ENCODE measurements around the gene CLEC19A.

The CLEC19A gene

GRCh38 chr16:19307587-19308241 lies 22.2 kb downstream of the CLEC19A start:
- Histone ChIP-seq H3K79me1 (ENCODE audit: low read length) (no peaks in the 10 kb centered on the region), H3K79me2 (ENCODE audit: control insufficient read depth, insufficient read depth, low read length, poor library complexity) (no peaks in the 10 kb centered on the region), H3K4me2 (ENCODE audit: low read length) (no peak overlapping the region), H3K14ac (ENCODE audit: low read length) (no peak overlapping the region), H2BK120ac (ENCODE audit: insufficient read depth, low read length, poor library complexity) (no peak overlapping the region), H4K12ac (ENCODE audit: low read depth, low read length) (no peak overlapping the region), H2AFZ (ENCODE audit: insufficient read depth, low read length, poor library complexity) (no peak overlapping the region), H3K23ac (ENCODE audit: low read length) (no peak overlapping the region), H3K4me3 (ENCODE audit: low read depth, low read length) (no peak overlapping the region), H2BK12ac (ENCODE audit: low read length) (no peak overlapping the region), H3K27ac (ENCODE audit: low read depth, low read length) (no peak overlapping the region), H3K36me3 (ENCODE audit: control insufficient read depth in 1 of 2, insufficient read depth in 2 of 2, low read length in 2 of 2) (no peaks in the 10 kb centered on the region), H3K18ac (ENCODE audit: low read length) (no peak overlapping the region), H3K4ac (ENCODE audit: low read depth, low read length) (no peak overlapping the region), H3K9me3 (ENCODE audit: insufficient read depth, low read depth, low read length) (no peaks in the 10 kb centered on the region), H4K91ac (ENCODE audit: low read depth, low read length) (no peak overlapping the region), H3K9ac (ENCODE audit: low read length) (no peak overlapping the region), H4K8ac (ENCODE audit: low read depth, low read length) (no peak overlapping the region), H2AK5ac (ENCODE audit: low read length) (no peak overlapping the region), H3K27me3 (ENCODE audit: insufficient read depth, low read length) (no peaks in the 10 kb centered on the region), H2BK5ac (ENCODE audit: low read depth, low read length, poor library complexity) (no peak overlapping the region), H3K4me1 (ENCODE audit: control insufficient read depth in 1 of 2, insufficient read depth in 2 of 2, low read length in 2 of 2) (no peaks in the 10 kb centered on the region)
- peak in 1 of 2 donors; percentile 28 for DNase-seq
- WGBS (ENCODE audit: extremely low coverage, insufficient coverage, insufficient read length) = no CpG with 5 or more reads among the region's 8 CpGs

- H3K79me1 ChIP-seq (ENCODE audit: low read length) = no peaks in the 10 kb centered on the region
- H3K27me3 ChIP-seq (ENCODE audit: insufficient read depth, low read length) = no peaks in the 10 kb centered on the region
Observed at GRCh38 chr16:19308392-19308791, 22.9 kb downstream of the CLEC19A start.

GRCh38 chr16:19309178-19309577 lies 23.6 kb downstream of the CLEC19A start:
- Histone ChIP-seq H2BK12ac (ENCODE audit: low read length) (no peak overlapping the region), H3K79me2 (ENCODE audit: control insufficient read depth, insufficient read depth, low read length, poor library complexity) (no peaks in the 10 kb centered on the region), H3K18ac (ENCODE audit: low read length) (no peak overlapping the region), H3K4ac (ENCODE audit: low read depth, low read length) (no peak overlapping the region), H2BK120ac (ENCODE audit: insufficient read depth, low read length, poor library complexity) (no peak overlapping the region), H3K23ac (ENCODE audit: low read length) (no peak overlapping the region), H2AFZ (ENCODE audit: insufficient read depth, low read length, poor library complexity) (no peak overlapping the region), H4K8ac (ENCODE audit: low read depth, low read length) (no peak overlapping the region), H3K14ac (ENCODE audit: low read length) (no peak overlapping the region), H3K36me3 (ENCODE audit: control insufficient read depth in 1 of 2, insufficient read depth in 2 of 2, low read length in 2 of 2) (no peaks in the 10 kb centered on the region), H3K4me3 (ENCODE audit: low read depth, low read length) (no peak overlapping the region), H2AK5ac (ENCODE audit: low read length) (no peak overlapping the region), H3K79me1 (ENCODE audit: low read length) (no peaks in the 10 kb centered on the region), H2BK5ac (ENCODE audit: low read depth, low read length, poor library complexity) (no peak overlapping the region), H3K9ac (ENCODE audit: low read length) (no peak overlapping the region), H3K4me1 (ENCODE audit: control insufficient read depth in 1 of 2, insufficient read depth in 2 of 2, low read length in 2 of 2) (no peaks in the 10 kb centered on the region), H3K27ac (ENCODE audit: low read depth, low read length) (no peak overlapping the region), H3K4me2 (ENCODE audit: low read length) (no peak overlapping the region), H3K9me3 (ENCODE audit: insufficient read depth, low read depth, low read length) (no peaks in the 10 kb centered on the region), H4K91ac (ENCODE audit: low read depth, low read length) (no peak overlapping the region), H3K27me3 (ENCODE audit: insufficient read depth, low read length) (no peaks in the 10 kb centered on the region), H4K12ac (ENCODE audit: low read depth, low read length) (no peak overlapping the region)
- no CpG with 5 or more reads among the region's 5 CpGs for WGBS (ENCODE audit: extremely low coverage, insufficient coverage, insufficient read length)
- DNase-seq = no peak

More at GRCh38 chr16:19308392-19308791, 22.9 kb downstream of the CLEC19A start:
- Histone ChIP-seq H3K4me3 (ENCODE audit: low read depth, low read length) (no peak overlapping the region), H3K9me3 (ENCODE audit: insufficient read depth, low read depth, low read length) (no peaks in the 10 kb centered on the region), H3K14ac (ENCODE audit: low read length) (no peak overlapping the region), H3K79me2 (ENCODE audit: control insufficient read depth, insufficient read depth, low read length, poor library complexity) (no peaks in the 10 kb centered on the region), H3K4me1 (ENCODE audit: control insufficient read depth in 1 of 2, insufficient read depth in 2 of 2, low read length in 2 of 2) (no peaks in the 10 kb centered on the region), H3K36me3 (ENCODE audit: control insufficient read depth in 1 of 2, insufficient read depth in 2 of 2, low read length in 2 of 2) (no peaks in the 10 kb centered on the region), H3K4me2 (ENCODE audit: low read length) (no peak overlapping the region), H2BK5ac (ENCODE audit: low read depth, low read length, poor library complexity) (no peak overlapping the region), H4K8ac (ENCODE audit: low read depth, low read length) (no peak overlapping the region), H4K91ac (ENCODE audit: low read depth, low read length) (no peak overlapping the region), H2AK5ac (ENCODE audit: low read length) (no peak overlapping the region), H3K27ac (ENCODE audit: low read depth, low read length) (no peak overlapping the region), H4K12ac (ENCODE audit: low read depth, low read length) (no peak overlapping the region), H2AFZ (ENCODE audit: insufficient read depth, low read length, poor library complexity) (no peak overlapping the region), H2BK12ac (ENCODE audit: low read length) (no peak overlapping the region), H3K9ac (ENCODE audit: low read length) (no peak overlapping the region), H3K23ac (ENCODE audit: low read length) (no peak overlapping the region), H2BK120ac (ENCODE audit: insufficient read depth, low read length, poor library complexity) (no peak overlapping the region), H3K18ac (ENCODE audit: low read length) (no peak overlapping the region), H3K4ac (ENCODE audit: low read depth, low read length) (no peak overlapping the region)
- WGBS (ENCODE audit: extremely low coverage, insufficient coverage, insufficient read length) = no CpG with 5 or more reads among the region's 1 CpG
- no peak for DNase-seq

- H2BK12ac ChIP-seq (ENCODE audit: low read length) = no peak overlapping the region
- no peaks in the 10 kb centered on the region for H3K79me2 ChIP-seq (ENCODE audit: control insufficient read depth, insufficient read depth, low read length, poor library complexity)
- no peak overlapping the region for H3K9ac ChIP-seq (ENCODE audit: low read length)
- H3K27me3 ChIP-seq (ENCODE audit: insufficient read depth, low read length) = no peaks in the 10 kb centered on the region
- no peak overlapping the region for H2AFZ ChIP-seq (ENCODE audit: insufficient read depth, low read length, poor library complexity)
- H3K79me1 ChIP-seq (ENCODE audit: low read length) = no peaks in the 10 kb centered on the region
- H4K12ac ChIP-seq (ENCODE audit: low read depth, low read length) = no peak overlapping the region
- H2BK120ac ChIP-seq (ENCODE audit: insufficient read depth, low read length, poor library complexity) = no peak overlapping the region
- WGBS (ENCODE audit: extremely low coverage, insufficient coverage, insufficient read length) = no CpG with 5 or more reads among the region's 2 CpGs
- no peaks in the 10 kb centered on the region for H3K4me1 ChIP-seq (ENCODE audit: control insufficient read depth in 1 of 2, insufficient read depth in 2 of 2, low read length in 2 of 2)
- no peak for DNase-seq
- H3K23ac ChIP-seq (ENCODE audit: low read length) = no peak overlapping the region
- no peak overlapping the region for H2BK5ac ChIP-seq (ENCODE audit: low read depth, low read length, poor library complexity)
- H3K4me2 ChIP-seq (ENCODE audit: low read length) = no peak overlapping the region
- H3K18ac ChIP-seq (ENCODE audit: low read length) = no peak overlapping the region
- no peak overlapping the region for H4K91ac ChIP-seq (ENCODE audit: low read depth, low read length)
- H4K8ac ChIP-seq (ENCODE audit: low read depth, low read length) = no peak overlapping the region
- no peaks in the 10 kb centered on the region for H3K9me3 ChIP-seq (ENCODE audit: insufficient read depth, low read depth, low read length)
- H3K27ac ChIP-seq (ENCODE audit: low read depth, low read length) = no peak overlapping the region
- H3K14ac ChIP-seq (ENCODE audit: low read length) = no peak overlapping the region
- no peak overlapping the region for H2AK5ac ChIP-seq (ENCODE audit: low read length)
- H3K36me3 ChIP-seq (ENCODE audit: control insufficient read depth in 1 of 2, insufficient read depth in 2 of 2, low read length in 2 of 2) = no peaks in the 10 kb centered on the region
- no peak overlapping the region for H3K4me3 ChIP-seq (ENCODE audit: low read depth, low read length)
- no peak overlapping the region for H3K4ac ChIP-seq (ENCODE audit: low read depth, low read length)
Observed at GRCh38 chr16:19314718-19315425, 29.3 kb downstream of the CLEC19A start.
